Left kidney (tissue), 2 donors: ENCODE data around the gene ZNF662. TPM values are rescaled to one million over a fixed set of nuclear protein-coding genes. Genes with fewer than 3 reads are reported as not detected.

Experiments used
- DNase-seq: peaks from one replicate; pipeline ENCODE4 v3.0.0-alpha.2; 2013
- polyA plus RNA-seq: library from polyadenylated mRNA; unstranded; fragments of 120-200 nt; gene quantifications from one replicate; pipeline ENCODE4 v1.2.1, GENCODE V29; 2013; ENCODE audit not compliant: insufficient read length

The ZNF662 gene
- polyA plus RNA-seq, 1 donor, result 51.6 TPM

DNA sequence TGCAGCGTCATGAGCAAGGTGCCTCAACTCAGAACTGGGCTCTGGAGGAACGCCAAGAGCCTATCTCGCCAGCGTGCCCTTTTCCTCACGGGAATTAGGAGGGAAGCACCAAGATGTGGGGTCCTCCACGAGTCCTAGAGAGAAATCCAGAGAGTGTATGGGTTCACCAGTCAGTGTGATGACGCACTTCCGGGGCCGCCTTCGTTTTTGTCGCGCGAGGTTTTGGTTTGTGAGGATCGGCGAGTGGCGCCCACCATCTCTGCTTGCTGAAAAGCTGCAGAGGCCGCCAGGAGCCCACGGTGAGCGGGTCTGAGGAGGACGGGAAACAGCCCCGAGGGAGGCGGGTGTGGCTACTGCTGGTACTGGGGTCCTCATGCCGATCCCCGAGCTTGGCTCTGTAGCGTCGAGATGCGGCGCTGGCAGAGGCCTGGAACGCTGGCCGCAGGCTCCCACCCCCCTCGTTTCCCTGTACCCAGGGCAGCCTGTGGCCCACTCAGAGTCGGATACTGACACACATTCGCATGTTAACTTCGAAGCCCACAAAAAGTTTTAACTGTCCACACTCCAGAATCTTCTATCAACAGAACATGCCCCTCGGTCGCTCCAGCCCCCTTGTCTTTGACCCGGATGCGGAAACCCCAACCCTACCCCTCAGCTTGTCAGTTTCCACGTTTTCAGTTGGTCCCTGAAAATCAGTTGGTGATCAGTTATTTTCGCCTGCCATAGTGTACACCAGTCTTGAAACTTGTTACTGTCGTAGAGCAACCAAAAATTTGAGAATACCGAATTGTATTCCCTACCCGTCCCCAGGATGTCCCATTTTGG, 30.4 kb downstream of the ZNF662 start:
- peak; percentile 50 for DNase-seq

DNA sequence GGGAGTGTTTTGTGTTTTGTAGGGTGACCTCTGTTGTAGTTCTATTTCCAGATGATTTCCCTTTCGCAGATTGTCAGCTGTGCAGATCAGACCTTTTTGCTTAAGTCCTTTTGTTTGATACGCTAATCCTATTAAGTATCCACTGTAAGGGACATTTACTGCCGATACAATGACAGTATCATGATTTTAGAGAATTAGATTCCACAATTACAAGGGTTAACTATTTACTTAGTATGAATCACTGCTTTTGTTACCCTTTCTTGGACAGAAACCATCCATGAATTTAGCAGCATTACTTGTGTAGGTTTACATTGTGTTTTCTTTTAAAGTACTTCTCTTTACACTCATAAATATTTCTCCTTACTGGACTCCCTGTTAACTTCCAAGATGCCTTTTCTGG, 31.4 kb downstream of the ZNF662 start:
- no peak for DNase-seq

DNA sequence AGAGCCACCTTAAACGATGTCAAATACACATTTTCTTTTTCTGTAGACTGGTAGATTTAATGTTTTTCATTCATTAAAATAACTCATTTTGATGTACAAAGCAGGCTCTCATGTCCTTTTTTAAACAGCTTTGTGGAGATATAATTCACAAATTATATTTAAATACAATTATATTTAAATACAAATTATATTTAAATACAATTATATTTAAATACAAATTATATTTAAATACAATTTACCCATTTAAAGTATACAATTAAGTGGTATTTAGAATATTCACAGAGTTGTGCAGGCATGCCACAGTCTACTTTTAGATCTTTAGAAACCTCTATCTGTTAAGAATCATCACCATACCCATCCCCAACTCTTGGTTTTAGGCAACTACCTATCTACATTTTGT, 36.8 kb downstream of the ZNF662 start:
- no peak for DNase-seq

DNA sequence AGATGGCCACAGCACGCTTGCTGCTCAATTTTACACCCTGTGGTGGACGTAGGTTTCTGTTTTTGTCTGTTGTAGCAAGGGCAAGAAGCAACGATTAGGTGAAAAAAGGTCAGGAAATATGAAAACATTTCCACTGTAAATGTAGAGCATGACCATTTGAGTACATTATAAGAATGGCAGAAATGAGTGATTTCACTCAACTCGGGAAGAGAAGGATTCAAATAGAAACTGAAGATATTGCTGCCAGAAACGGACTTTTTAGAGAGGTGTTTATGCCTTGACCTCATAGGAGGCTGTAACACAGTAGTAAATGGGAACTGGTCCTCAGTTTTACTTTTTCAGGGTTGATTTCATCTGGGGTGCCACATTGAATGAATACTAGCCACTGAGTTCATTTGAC, 40.1 kb downstream of the ZNF662 start:
- DNase-seq, result no peak

DNA sequence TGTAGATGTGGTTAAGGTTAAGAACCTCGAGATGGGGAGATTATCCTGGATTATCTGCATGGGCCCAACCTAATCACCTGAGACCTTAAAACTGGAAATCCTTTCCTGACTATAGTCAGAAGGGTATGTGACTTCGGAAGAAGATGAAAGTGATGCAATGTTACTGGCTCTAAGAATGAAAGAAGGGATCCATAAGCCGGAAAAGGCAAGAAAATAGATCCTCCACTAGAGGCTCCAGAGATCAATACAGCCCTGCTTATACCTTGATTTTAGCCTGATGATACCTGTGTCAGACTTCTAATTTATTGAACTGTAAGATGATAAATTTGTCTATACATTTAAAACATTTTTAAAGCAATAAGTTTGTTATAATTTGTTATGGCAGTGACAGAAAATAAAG, 51.6 kb downstream of the ZNF662 start:
- no peak for DNase-seq

DNA sequence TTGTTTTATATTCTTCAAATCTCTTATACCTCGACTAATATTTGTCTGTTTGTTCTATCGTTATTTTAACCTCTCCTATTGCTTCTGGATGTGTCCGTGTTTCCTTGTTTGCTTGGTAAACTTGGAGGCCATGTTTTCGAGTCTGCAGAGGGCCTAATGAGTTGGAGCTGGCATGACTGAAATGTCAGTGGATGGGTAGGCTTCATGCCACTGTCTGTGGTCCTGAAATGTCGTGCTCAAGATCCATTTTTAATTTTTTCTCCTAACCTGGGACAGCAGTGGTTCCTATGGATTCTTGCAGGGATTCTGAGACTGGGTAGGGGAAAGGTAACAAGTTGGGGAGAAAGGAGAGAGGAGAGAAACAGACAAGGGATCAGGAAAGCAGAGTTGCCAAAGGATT, 54.3 kb downstream of the ZNF662 start:
- DNase-seq, result no peak

DNA sequence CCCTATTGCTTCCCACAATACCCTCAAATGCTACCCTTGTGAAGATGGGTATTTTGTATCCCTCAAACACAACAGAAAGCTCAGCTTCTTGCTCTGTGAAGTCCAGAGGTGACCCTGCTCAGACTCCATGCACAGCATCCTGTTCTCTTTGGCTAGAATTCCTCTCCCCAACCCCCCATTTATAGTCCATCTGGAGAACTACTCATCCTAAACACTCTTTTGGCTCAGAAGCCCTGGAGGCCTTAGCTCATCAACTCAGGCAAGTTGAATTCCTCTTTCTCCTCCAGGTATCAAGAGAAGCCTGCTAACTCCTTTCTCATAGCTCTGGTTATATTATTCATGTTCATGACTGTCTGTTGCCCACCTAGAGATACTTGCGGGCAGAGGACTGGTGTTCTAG, 54.8 kb downstream of the ZNF662 start:
- no peak for DNase-seq

DNA sequence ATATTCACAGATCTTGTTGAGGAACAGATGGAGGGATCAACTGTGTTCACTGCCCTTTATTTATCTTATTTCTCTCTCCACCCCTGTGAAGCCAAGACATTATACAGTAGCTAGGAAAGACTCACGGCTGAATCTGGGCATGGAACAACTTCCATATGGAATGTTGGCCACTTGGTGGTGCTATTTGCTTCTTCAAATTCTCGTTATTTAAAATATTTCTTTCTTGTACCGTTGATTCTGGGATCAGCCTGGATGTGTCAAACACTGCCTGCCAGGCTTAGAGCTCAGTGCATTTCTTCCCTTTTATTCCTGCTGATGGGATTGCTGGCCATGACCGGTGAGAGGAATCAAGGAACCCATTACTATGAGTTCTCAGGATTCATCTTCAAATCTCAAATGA, 55.7 kb downstream of the ZNF662 start:
- peak; percentile 67 for DNase-seq

DNA sequence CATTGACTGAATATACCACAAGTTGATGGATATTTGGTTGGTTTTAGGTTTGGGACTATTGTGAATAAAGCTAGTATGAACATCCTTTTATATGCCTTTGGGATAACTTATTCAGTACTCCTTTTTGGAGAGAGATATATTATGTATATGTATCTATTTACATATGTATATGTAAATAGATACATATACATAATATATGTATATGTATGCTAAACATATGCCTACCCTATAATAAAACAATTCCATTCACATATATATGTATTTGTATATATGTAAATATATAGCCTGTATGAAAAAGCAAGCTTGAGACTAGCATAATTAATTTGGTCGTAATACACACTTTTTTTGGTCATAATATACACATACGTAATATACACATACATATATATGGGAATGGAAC, 57.3 kb downstream of the ZNF662 start:
- no peak for DNase-seq

DNA sequence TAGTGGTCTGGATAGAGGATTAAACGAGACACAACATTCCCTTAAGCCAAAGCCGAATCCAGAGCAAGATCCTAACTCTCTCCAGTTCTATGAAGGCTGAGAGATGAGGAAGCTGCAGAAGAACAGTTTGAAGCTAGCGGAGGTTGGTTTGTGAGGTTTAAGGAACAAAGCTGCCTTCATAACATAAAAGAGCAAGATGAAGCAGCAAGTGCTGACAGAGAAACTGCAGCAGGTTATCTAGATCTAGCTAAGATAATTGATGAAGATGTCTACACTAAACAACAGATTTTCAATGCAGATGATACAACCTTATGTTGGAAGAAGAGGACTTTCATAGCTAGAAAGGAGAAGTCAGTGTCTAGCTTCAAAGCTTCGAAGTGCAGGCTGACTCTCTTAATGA, 58.3 kb downstream of the ZNF662 start:
- no peak for DNase-seq

Other genes starting within 250 kb of the ZNF662 start
- not detected for gene KLHL40, start 220.6 kb upstream of the ZNF662 start, polyA plus RNA-seq
- 0.88 TPM for gene HHATL, start 203.3 kb upstream of the ZNF662 start, polyA plus RNA-seq
- 3.8 TPM for gene CCDC13, start 132.9 kb upstream of the ZNF662 start, polyA plus RNA-seq
- 145 TPM for gene HIGD1A, start 101.7 kb upstream of the ZNF662 start, polyA plus RNA-seq
- gene ACKR2, start 96.7 kb upstream of the ZNF662 start, polyA plus RNA-seq, result 2.7 TPM
- 1.3 TPM for gene CYP8B1, start 30.3 kb upstream of the ZNF662 start, polyA plus RNA-seq
- 6.1 TPM for gene GASK1A, start 73.2 kb downstream of the ZNF662 start, polyA plus RNA-seq
- gene POMGNT2, start 199.9 kb downstream of the ZNF662 start, polyA plus RNA-seq, result 19.0 TPM